ENCODE results near the gene APLF. TPM values are rescaled to one million over a fixed set of nuclear protein-coding genes. Genes with fewer than 3 reads are reported as not detected.

The APLF gene
- total and polyA plus RNA-seq, 4 donors: 0.18 to 3.8 (median 1.0) TPM

DNA sequence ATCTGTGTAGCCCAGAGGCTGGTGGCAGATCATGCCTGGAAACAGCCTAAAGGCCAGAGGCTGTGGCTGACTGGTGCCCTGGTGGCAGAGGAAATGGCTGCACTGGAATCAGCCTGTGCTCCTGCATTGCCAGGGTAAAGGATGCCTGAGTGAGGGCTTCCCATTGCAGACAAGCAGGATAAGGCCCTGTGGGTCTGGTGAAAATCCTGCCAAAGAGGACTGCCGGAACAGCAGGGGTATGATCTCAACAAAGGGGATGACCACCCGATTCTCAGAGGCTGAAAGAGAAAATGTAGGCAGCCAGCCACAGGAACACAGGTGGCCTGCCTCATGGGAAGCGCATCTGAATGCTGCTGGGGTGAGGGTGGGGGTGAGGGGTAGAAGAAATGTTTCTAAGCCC lies 48.5 kb upstream of the APLF start (continued):
- TF ChIP-seq, protein P1, sequence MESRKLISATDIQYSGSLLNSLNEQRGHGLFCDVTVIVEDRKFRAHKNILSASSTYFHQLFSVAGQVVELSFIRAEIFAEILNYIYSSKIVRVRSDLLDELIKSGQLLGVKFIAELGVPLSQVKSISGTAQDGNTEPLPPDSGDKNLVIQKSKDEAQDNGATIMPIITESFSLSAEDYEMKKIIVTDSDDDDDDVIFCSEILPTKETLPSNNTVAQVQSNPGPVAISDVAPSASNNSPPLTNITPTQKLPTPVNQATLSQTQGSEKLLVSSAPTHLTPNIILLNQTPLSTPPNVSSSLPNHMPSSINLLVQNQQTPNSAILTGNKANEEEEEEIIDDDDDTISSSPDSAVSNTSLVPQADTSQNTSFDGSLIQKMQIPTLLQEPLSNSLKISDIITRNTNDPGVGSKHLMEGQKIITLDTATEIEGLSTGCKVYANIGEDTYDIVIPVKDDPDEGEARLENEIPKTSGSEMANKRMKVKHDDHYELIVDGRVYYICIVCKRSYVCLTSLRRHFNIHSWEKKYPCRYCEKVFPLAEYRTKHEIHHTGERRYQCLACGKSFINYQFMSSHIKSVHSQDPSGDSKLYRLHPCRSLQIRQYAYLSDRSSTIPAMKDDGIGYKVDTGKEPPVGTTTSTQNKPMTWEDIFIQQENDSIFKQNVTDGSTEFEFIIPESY (IDR thresholded peaks at IDR 0.05): no peak
- TF ChIP-seq, protein P2, sequence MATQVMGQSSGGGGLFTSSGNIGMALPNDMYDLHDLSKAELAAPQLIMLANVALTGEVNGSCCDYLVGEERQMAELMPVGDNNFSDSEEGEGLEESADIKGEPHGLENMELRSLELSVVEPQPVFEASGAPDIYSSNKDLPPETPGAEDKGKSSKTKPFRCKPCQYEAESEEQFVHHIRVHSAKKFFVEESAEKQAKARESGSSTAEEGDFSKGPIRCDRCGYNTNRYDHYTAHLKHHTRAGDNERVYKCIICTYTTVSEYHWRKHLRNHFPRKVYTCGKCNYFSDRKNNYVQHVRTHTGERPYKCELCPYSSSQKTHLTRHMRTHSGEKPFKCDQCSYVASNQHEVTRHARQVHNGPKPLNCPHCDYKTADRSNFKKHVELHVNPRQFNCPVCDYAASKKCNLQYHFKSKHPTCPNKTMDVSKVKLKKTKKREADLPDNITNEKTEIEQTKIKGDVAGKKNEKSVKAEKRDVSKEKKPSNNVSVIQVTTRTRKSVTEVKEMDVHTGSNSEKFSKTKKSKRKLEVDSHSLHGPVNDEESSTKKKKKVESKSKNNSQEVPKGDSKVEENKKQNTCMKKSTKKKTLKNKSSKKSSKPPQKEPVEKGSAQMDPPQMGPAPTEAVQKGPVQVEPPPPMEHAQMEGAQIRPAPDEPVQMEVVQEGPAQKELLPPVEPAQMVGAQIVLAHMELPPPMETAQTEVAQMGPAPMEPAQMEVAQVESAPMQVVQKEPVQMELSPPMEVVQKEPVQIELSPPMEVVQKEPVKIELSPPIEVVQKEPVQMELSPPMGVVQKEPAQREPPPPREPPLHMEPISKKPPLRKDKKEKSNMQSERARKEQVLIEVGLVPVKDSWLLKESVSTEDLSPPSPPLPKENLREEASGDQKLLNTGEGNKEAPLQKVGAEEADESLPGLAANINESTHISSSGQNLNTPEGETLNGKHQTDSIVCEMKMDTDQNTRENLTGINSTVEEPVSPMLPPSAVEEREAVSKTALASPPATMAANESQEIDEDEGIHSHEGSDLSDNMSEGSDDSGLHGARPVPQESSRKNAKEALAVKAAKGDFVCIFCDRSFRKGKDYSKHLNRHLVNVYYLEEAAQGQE (IDR thresholded peaks at IDR 0.05): no peak
- TF ChIP-seq SP1 (IDR thresholded peaks at IDR 0.05): no peak
- TF ChIP-seq RXRA (IDR thresholded peaks at IDR 0.05): no peak

DNA sequence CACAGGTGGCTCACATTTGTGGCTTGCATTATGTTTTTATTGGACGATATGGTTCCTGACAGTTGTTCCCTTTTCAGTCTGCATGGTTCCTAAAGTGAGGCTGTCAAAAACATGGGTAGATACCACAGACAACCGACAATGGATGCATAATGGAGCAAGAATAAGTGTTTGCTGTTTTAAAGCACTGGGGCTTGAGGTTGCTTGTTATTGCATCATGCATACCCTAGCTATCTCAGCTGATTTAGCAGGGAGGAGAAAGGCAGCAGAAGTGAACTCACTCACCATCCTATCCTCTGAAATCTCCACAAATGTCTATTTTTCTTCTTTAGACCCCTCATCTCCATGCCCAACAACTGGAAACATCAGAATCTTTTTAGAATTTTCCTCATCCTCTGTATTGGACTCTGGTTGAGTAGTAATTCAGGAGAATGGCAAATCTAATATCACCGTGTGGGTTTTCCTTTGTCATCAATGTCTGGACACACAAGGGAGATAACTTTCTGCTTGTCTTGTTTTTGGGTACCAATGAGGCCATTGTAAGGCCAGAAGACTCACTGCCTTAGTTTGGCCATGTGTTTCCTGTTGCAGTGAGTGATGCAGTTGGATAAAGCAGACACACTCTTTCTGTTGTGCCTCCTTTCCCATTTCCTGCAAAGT lies 47.0 kb upstream of the APLF start:
- no peaks in the 10 kb centered on the region for H3K9me3 ChIP-seq (ENCODE audit: control insufficient read depth in 4 of 4, low read length in 3 of 4)

More for the DNA sequence above, 47.0 kb upstream of the APLF start:
- no peaks in the 10 kb centered on the region for H3K4me1 ChIP-seq (ENCODE audit: control insufficient read depth in 4 of 4, insufficient read depth in 4 of 4, low read length in 3 of 4)
- WGBS: 80% methylated on average over 3 of the region's 3 CpGs
- no peaks in the 10 kb centered on the region for H3K27me3 ChIP-seq (ENCODE audit: control insufficient read depth in 4 of 4, insufficient read depth in 4 of 4, low read length in 3 of 4)
- no peak for DNase-seq (ENCODE audit: low spot score)
- TF ChIP-seq, protein P3, sequence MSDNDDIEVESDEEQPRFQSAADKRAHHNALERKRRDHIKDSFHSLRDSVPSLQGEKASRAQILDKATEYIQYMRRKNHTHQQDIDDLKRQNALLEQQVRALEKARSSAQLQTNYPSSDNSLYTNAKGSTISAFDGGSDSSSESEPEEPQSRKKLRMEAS (IDR thresholded peaks at IDR 0.05): no peak
- TF ChIP-seq FOXA1 (IDR thresholded peaks at IDR 0.05) (no peak), JUND (IDR thresholded peaks at IDR 0.05) (no peak), FOXA2 (IDR thresholded peaks at IDR 0.05) (no peak), HNF4A (conservative IDR thresholded peaks at IDR 0.05) (no peak), RXRA (IDR thresholded peaks at IDR 0.05) (no peak), TAF1 (conservative IDR thresholded peaks at IDR 0.05) (no peak), SP1 (IDR thresholded peaks at IDR 0.05) (no peak), RAD21 (IDR thresholded peaks at IDR 0.05) (no peak), HNF4G (IDR thresholded peaks at IDR 0.05) (no peak), EGR1 (IDR thresholded peaks at IDR 0.05; ENCODE audit: low read depth in 2 of 2) (no peak), YY1 (IDR thresholded peaks at IDR 0.05) (no peak), NR2F2 (IDR thresholded peaks at IDR 0.05) (no peak), GABPA (IDR thresholded peaks at IDR 0.05 in 1 of 2, conservative IDR thresholded peaks at IDR 0.05 in 1 of 2) (no peak)
- TF ChIP-seq, protein P4, sequence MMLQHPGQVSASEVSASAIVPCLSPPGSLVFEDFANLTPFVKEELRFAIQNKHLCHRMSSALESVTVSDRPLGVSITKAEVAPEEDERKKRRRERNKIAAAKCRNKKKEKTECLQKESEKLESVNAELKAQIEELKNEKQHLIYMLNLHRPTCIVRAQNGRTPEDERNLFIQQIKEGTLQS (IDR thresholded peaks at IDR 0.05): no peak
- TF ChIP-seq, protein P2 (IDR thresholded peaks at IDR 0.05): no peak
- TF ChIP-seq, protein P1 (IDR thresholded peaks at IDR 0.05): no peak
- TF ChIP-seq, protein P5, sequence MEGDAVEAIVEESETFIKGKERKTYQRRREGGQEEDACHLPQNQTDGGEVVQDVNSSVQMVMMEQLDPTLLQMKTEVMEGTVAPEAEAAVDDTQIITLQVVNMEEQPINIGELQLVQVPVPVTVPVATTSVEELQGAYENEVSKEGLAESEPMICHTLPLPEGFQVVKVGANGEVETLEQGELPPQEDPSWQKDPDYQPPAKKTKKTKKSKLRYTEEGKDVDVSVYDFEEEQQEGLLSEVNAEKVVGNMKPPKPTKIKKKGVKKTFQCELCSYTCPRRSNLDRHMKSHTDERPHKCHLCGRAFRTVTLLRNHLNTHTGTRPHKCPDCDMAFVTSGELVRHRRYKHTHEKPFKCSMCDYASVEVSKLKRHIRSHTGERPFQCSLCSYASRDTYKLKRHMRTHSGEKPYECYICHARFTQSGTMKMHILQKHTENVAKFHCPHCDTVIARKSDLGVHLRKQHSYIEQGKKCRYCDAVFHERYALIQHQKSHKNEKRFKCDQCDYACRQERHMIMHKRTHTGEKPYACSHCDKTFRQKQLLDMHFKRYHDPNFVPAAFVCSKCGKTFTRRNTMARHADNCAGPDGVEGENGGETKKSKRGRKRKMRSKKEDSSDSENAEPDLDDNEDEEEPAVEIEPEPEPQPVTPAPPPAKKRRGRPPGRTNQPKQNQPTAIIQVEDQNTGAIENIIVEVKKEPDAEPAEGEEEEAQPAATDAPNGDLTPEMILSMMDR (IDR thresholded peaks at IDR 0.05; ENCODE audit: low read depth, low read length, missing input control): no peak
- H3K36me3 ChIP-seq (ENCODE audit: control insufficient read depth in 4 of 4, insufficient read depth in 3 of 4, low read depth in 1 of 4, low read length in 3 of 4): no peaks in the 10 kb centered on the region
- no peak overlapping the region for H3K27ac ChIP-seq (ENCODE audit: low read depth in 1 of 2, low read length in 2 of 2)
- no peak overlapping the region for H3K4me3 ChIP-seq (ENCODE audit: low read depth in 1 of 3, low read length in 3 of 3)
- H3K9ac ChIP-seq (ENCODE audit: low read depth in 1 of 2, low read length in 2 of 2): no peak overlapping the region

Measured in liver (tissue), 9 donors.